ENCODE data around the gene SLCO3A1. TPM values are rescaled to one million over a fixed set of nuclear protein-coding genes. Genes with fewer than 3 reads are reported as not detected.

The SLCO3A1 gene
- total and polyA plus RNA-seq, 4 donors = 1.6 to 3.6 (median 2.4) TPM

GRCh38 chr15:92120094-92120795, 266.7 kb downstream of the SLCO3A1 start:
- Histone ChIP-seq H3K36me3 (ENCODE audit: control insufficient read depth in 4 of 4, insufficient read depth in 3 of 4, low read depth in 1 of 4, low read length in 3 of 4) (no peaks in the 10 kb centered on the region), H3K4me3 (ENCODE audit: low read depth in 1 of 3, low read length in 3 of 3) (no peak overlapping the region), H3K27ac (ENCODE audit: low read depth in 1 of 2, low read length in 2 of 2) (no peak overlapping the region), H3K27me3 (ENCODE audit: control insufficient read depth in 4 of 4, insufficient read depth in 4 of 4, low read length in 3 of 4) (no peaks in the 10 kb centered on the region), H3K9me3 (ENCODE audit: control insufficient read depth in 4 of 4, low read length in 3 of 4) (no peaks in the 10 kb centered on the region), H3K4me1 (ENCODE audit: control insufficient read depth in 4 of 4, insufficient read depth in 4 of 4, low read length in 3 of 4) (peaks cover 0 to 23% (median 14%) of the 10 kb centered on the region in 4 donors), H3K9ac (ENCODE audit: low read depth in 1 of 2, low read length in 2 of 2) (no peak overlapping the region)
- DNase-seq (ENCODE audit: low spot score) = no peak
- WGBS = 64% methylated on average over 6 of the region's 6 CpGs
- TF ChIP-seq JUND (IDR thresholded peaks at IDR 0.05) (no peak), HNF4A (conservative IDR thresholded peaks at IDR 0.05) (peak in 1 of 2 donors; percentile 31)

GRCh38 chr15:92121047-92121446, 267.5 kb downstream of the SLCO3A1 start:
- H3K4me3 ChIP-seq (ENCODE audit: low read depth in 1 of 3, low read length in 3 of 3) = no peak overlapping the region
- H3K27ac ChIP-seq (ENCODE audit: low read depth in 1 of 2, low read length in 2 of 2) = no peak overlapping the region
- no peak overlapping the region for H3K9ac ChIP-seq (ENCODE audit: low read depth in 1 of 2, low read length in 2 of 2)
- peaks cover 0 to 23% (median 14%) of the 10 kb centered on the region in 4 donors for H3K4me1 ChIP-seq (ENCODE audit: control insufficient read depth in 4 of 4, insufficient read depth in 4 of 4, low read length in 3 of 4)
- H3K27me3 ChIP-seq (ENCODE audit: control insufficient read depth in 4 of 4, insufficient read depth in 4 of 4, low read length in 3 of 4) = no peaks in the 10 kb centered on the region
- no peaks in the 10 kb centered on the region for H3K9me3 ChIP-seq (ENCODE audit: control insufficient read depth in 4 of 4, low read length in 3 of 4)
- no peaks in the 10 kb centered on the region for H3K36me3 ChIP-seq (ENCODE audit: control insufficient read depth in 4 of 4, insufficient read depth in 3 of 4, low read depth in 1 of 4, low read length in 3 of 4)
- no peak for DNase-seq (ENCODE audit: low spot score)
- no peak for TF ChIP-seq HNF4G (IDR thresholded peaks at IDR 0.05)
- no peak for TF ChIP-seq SP1 (IDR thresholded peaks at IDR 0.05)
- TF ChIP-seq GABPA (IDR thresholded peaks at IDR 0.05 in 1 of 2, conservative IDR thresholded peaks at IDR 0.05 in 1 of 2) = no peak
- TF ChIP-seq NR2F2 (IDR thresholded peaks at IDR 0.05) = no peak
- TF ChIP-seq RXRA (IDR thresholded peaks at IDR 0.05) = no peak
- no peak for TF ChIP-seq TAF1 (conservative IDR thresholded peaks at IDR 0.05)
- no peak for TF ChIP-seq ZBTB33 (IDR thresholded peaks at IDR 0.05)
- TF ChIP-seq JUND (IDR thresholded peaks at IDR 0.05) = no peak
- no peak for TF ChIP-seq ATF3 (IDR thresholded peaks at IDR 0.05)
- TF ChIP-seq EGR1 (IDR thresholded peaks at IDR 0.05; ENCODE audit: low read depth in 2 of 2) = no peak
- no peak for TF ChIP-seq RAD21 (IDR thresholded peaks at IDR 0.05)
- TF ChIP-seq, protein P1, sequence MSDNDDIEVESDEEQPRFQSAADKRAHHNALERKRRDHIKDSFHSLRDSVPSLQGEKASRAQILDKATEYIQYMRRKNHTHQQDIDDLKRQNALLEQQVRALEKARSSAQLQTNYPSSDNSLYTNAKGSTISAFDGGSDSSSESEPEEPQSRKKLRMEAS (IDR thresholded peaks at IDR 0.05) = no peak
- TF ChIP-seq HNF4A (conservative IDR thresholded peaks at IDR 0.05) = no peak
- TF ChIP-seq, protein P2, sequence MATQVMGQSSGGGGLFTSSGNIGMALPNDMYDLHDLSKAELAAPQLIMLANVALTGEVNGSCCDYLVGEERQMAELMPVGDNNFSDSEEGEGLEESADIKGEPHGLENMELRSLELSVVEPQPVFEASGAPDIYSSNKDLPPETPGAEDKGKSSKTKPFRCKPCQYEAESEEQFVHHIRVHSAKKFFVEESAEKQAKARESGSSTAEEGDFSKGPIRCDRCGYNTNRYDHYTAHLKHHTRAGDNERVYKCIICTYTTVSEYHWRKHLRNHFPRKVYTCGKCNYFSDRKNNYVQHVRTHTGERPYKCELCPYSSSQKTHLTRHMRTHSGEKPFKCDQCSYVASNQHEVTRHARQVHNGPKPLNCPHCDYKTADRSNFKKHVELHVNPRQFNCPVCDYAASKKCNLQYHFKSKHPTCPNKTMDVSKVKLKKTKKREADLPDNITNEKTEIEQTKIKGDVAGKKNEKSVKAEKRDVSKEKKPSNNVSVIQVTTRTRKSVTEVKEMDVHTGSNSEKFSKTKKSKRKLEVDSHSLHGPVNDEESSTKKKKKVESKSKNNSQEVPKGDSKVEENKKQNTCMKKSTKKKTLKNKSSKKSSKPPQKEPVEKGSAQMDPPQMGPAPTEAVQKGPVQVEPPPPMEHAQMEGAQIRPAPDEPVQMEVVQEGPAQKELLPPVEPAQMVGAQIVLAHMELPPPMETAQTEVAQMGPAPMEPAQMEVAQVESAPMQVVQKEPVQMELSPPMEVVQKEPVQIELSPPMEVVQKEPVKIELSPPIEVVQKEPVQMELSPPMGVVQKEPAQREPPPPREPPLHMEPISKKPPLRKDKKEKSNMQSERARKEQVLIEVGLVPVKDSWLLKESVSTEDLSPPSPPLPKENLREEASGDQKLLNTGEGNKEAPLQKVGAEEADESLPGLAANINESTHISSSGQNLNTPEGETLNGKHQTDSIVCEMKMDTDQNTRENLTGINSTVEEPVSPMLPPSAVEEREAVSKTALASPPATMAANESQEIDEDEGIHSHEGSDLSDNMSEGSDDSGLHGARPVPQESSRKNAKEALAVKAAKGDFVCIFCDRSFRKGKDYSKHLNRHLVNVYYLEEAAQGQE (IDR thresholded peaks at IDR 0.05) = no peak
- TF ChIP-seq FOXA1 (IDR thresholded peaks at IDR 0.05) = no peak
